GM21515 (cell line): Measurements from ENCODE around the gene FYCO1.

Experiments
- ATAC-seq: cut with Tn5 transposase; IDR thresholded peaks from one replicate; pipeline ENCODE4 v1.9.1; 2021; ENCODE audit not compliant: unreplicated experiment

The FYCO1 gene

GRCh38 chr3:45944830-45945620, 50.6 kb downstream of the FYCO1 start:
- no peak for ATAC-seq

- no peak for ATAC-seq
Measured at GRCh38 chr3:45943207-45943846, 52.3 kb downstream of the FYCO1 start, which contains the start of gene CXCR6. TSS of gene CXCR6 (plus strand) at chr3:45943464. CDS start at chr3:45946482, 3,018 bp downstream.

- ATAC-seq = no peak
Measured at GRCh38 chr3:45942051-45942825, 53.4 kb downstream of the FYCO1 start.

GRCh38 chr3:45940781-45941365, 54.8 kb downstream of the FYCO1 start:
- no peak for ATAC-seq

GRCh38 chr3:45940004-45940780, 55.4 kb downstream of the FYCO1 start:
- ATAC-seq = no peak

- ATAC-seq = no peak
Measured at GRCh38 chr3:45939341-45939771, 56.3 kb downstream of the FYCO1 start.

GRCh38 chr3:45938864-45939263, 56.8 kb downstream of the FYCO1 start:
- ATAC-seq = no peak

GRCh38 chr3:45938043-45938435, 57.6 kb downstream of the FYCO1 start:
- ATAC-seq = no peak

GRCh38 chr3:45937206-45938042, 58.2 kb downstream of the FYCO1 start:
- no peak for ATAC-seq

- no peak for ATAC-seq
Measured at GRCh38 chr3:45936261-45936660, 59.4 kb downstream of the FYCO1 start.

GRCh38 chr3:45933591-45933990, 62.0 kb downstream of the FYCO1 start:
- no peak for ATAC-seq

GRCh38 chr3:45932112-45932511, 63.5 kb downstream of the FYCO1 start:
- ATAC-seq = no peak

GRCh38 chr3:45931496-45931895, 64.1 kb downstream of the FYCO1 start:
- ATAC-seq = no peak

GRCh38 chr3:45929042-45929679, 66.5 kb downstream of the FYCO1 start:
- ATAC-seq = peak; percentile 55

GRCh38 chr3:45927881-45928280, 67.7 kb downstream of the FYCO1 start:
- ATAC-seq = no peak

GRCh38 chr3:45923755-45924154, 71.9 kb downstream of the FYCO1 start:
- no peak for ATAC-seq

- no peak for ATAC-seq
Measured at GRCh38 chr3:45922950-45923590, 72.6 kb downstream of the FYCO1 start.

- no peak for ATAC-seq
Measured at GRCh38 chr3:45922039-45922326, 73.6 kb downstream of the FYCO1 start.
